ENCODE data around the gene SET. TPM values are rescaled to one million over a fixed set of nuclear protein-coding genes. Genes with fewer than 3 reads are reported as not detected.
"Not testable (repeated sequence)": the region's sequence is repeated elsewhere in the genome, so short reads cannot be mapped to it uniquely, and the experiment has no call there.

SET gene
- total and polyA plus RNA-seq, 2 donors (not counting 3 experiments of a cell fraction or from before 2014, with no cell fraction given), result 61.1 to 483 TPM

GRCh38 chr9:128696923-128697707 is 8.1 kb downstream of the SET start:
- H3K4me1 ChIP-seq (ENCODE audit: control insufficient read depth, extremely low read depth, insufficient read depth, low read length), result peaks cover 6% of the 10 kb centered on the region
- ChIA-PET POLR2A (no interaction called here), CTCF (interaction anchor here (0.9 to 1.2 kb wide), 3 partner anchors 13 to 64 kb away, joined by 3 read pairs; no protein-coding TSS in a partner anchor)
- intact Hi-C loops (cut with micrococcal nuclease), result no loop called here
- peaks cover 16 to 28% of the 10 kb centered on the region in 2 experiments for H3K36me3 ChIP-seq (ENCODE audit: control insufficient read depth in 2 of 2, extremely low read depth in 1 of 2, insufficient read depth in 2 of 2, low read length in 2 of 2)
- H3K4me2 ChIP-seq (ENCODE audit: insufficient read depth, low read length), result no peak overlapping the region
- no TSS peak for BruUV-seq (replicated peaks)
- H3K27ac ChIP-seq (ENCODE audit: insufficient read depth, low read depth, low read length), result no peak overlapping the region
- no peak overlapping the region for H3K9ac ChIP-seq (replicated peaks; ENCODE audit: extremely low read depth, insufficient read depth, low read length)
- no peak for DNase-seq (ENCODE audit: low read depth, low spot score)
- H3K27me3 ChIP-seq (ENCODE audit: control insufficient read depth in 2 of 2, insufficient read depth in 2 of 2, low read length in 2 of 2), result no peaks in the 10 kb centered on the region
- no peak overlapping the region for H3K4me3 ChIP-seq (replicated peaks in 1 of 3; ENCODE audit: insufficient read depth in 1 of 3, low read depth in 1 of 3, low read length in 3 of 3)
- no peaks in the 10 kb centered on the region for H3K9me3 ChIP-seq (replicated peaks; ENCODE audit: control insufficient read depth, insufficient read depth, low read length)
- no peak for FAIRE-seq
- TF ChIP-seq GATA2 (IDR thresholded peaks at IDR 0.05; ENCODE audit: insufficient read depth, insufficient read length, low read depth, low read length) (no peak), POLR2A (IDR thresholded peaks at IDR 0.05; ENCODE audit: low read depth, low read length) (peak; percentile 58)
- no peaks in the 10 kb centered on the region for H4K20me1 ChIP-seq (replicated peaks; ENCODE audit: control insufficient read depth, extremely low read depth, insufficient read depth, low read length)
- no peaks in the 10 kb centered on the region for H3K9me1 ChIP-seq (replicated peaks; ENCODE audit: control insufficient read depth, extremely low read depth, insufficient read depth, low read length)
- H2AFZ ChIP-seq (ENCODE audit: low read depth, low read length), result no peak overlapping the region
- dilution Hi-C loops (cut with MboI; ENCODE audit: extremely low pct_ligation_motif_present, low sequenced_read_pairs), result no loop called here
- H3K79me2 ChIP-seq (ENCODE audit: control insufficient read depth, insufficient read depth, low read length), result peaks cover 23% of the 10 kb centered on the region

GRCh38 chr9:128699096-128699795 is 10.2 kb downstream of the SET start:
- dilution Hi-C loops (cut with MboI; ENCODE audit: extremely low pct_ligation_motif_present, low sequenced_read_pairs); FAIRE-seq; H3K27ac ChIP-seq (ENCODE audit: insufficient read depth, low read depth, low read length); H3K27me3 ChIP-seq (ENCODE audit: control insufficient read depth in 2 of 2, insufficient read depth in 2 of 2, low read length in 2 of 2); H2AFZ ChIP-seq (ENCODE audit: low read depth, low read length); H3K4me2 ChIP-seq (ENCODE audit: insufficient read depth, low read length); DNase-seq (ENCODE audit: low read depth, low spot score); POLR2A ChIA-PET; H3K9me1 ChIP-seq (replicated peaks; ENCODE audit: control insufficient read depth, extremely low read depth, insufficient read depth, low read length); H4K20me1 ChIP-seq (replicated peaks; ENCODE audit: control insufficient read depth, extremely low read depth, insufficient read depth, low read length); intact Hi-C loops (cut with micrococcal nuclease); H3K4me3 ChIP-seq (replicated peaks in 1 of 3; ENCODE audit: insufficient read depth in 1 of 3, low read depth in 1 of 3, low read length in 3 of 3); H3K9ac ChIP-seq (replicated peaks; ENCODE audit: extremely low read depth, insufficient read depth, low read length); BruUV-seq (replicated peaks); H3K9me3 ChIP-seq (replicated peaks; ENCODE audit: control insufficient read depth, insufficient read depth, low read length): not testable (repeated sequence)
- H3K79me2 ChIP-seq (ENCODE audit: control insufficient read depth, insufficient read depth, low read length), result peaks cover 14% of the 10 kb centered on the region
- H3K36me3 ChIP-seq (ENCODE audit: control insufficient read depth in 2 of 2, extremely low read depth in 1 of 2, insufficient read depth in 2 of 2, low read length in 2 of 2), result peaks cover 4 to 15% of the 10 kb centered on the region in 2 experiments
- peaks cover 14% of the 10 kb centered on the region for H3K4me1 ChIP-seq (ENCODE audit: control insufficient read depth, extremely low read depth, insufficient read depth, low read length)
- CTCF ChIA-PET, result interaction anchor here (1.2 to 1.6 kb wide), 3 partner anchors 10 to 64 kb away, joined by 6 read pairs; partner anchors contain the start of gene SET
